ENCODE measurements around the gene TSPAN18. TPM values are rescaled to one million over a fixed set of nuclear protein-coding genes. Genes with fewer than 3 reads are reported as not detected.

TSPAN18 gene
- total and polyA plus RNA-seq, 2 of the 8 experiments (the other 6 are each of a cell fraction or from before 2014, with no cell fraction given) = 5.2 to 10.2 TPM

GRCh38 chr11:44815917-44816456 lies 89.2 kb downstream of the TSPAN18 start:
- H3K9ac ChIP-seq (replicated peaks in 1 of 4; ENCODE audit: extremely low read depth in 1 of 4, low read depth in 3 of 4, low read length in 3 of 4) = no peak overlapping the region
- no peak overlapping the region for H3K27ac ChIP-seq (ENCODE audit: low read depth, low read length)
- H4K91ac ChIP-seq (replicated peaks; ENCODE audit: insufficient read length, low read length) = no peak overlapping the region
- H3K18ac ChIP-seq (ENCODE audit: extremely low read depth, low read length) = no peak overlapping the region
- H2BK5ac ChIP-seq (ENCODE audit: low read depth, low read length) = no peak overlapping the region
- ChIA-PET POLR2A (ENCODE audit: partially characterized antibody) (interaction anchor here (1.2 to 2.1 kb wide), 2 partner anchors 15 to 68 kb away, joined by 4 to 5 read pairs; no protein-coding TSS in a partner anchor), CTCF (ENCODE audit: partially characterized antibody) (interaction anchor here (0.6 to 2.8 kb wide), 10 partner anchors 12 to 389 kb away, joined by 3 to 9 read pairs (median 4); no protein-coding TSS in a partner anchor)
- no peaks in the 10 kb centered on the region for H3K79me1 ChIP-seq (ENCODE audit: low read depth, low read length)
- no peak overlapping the region for H2AFZ ChIP-seq (ENCODE audit: low read length)
- H2BK12ac ChIP-seq (ENCODE audit: low read depth, low read length) = 0 out of 2 replicates have a peak overlapping the region, but pooled peaks have one; percentile 41
- H3K23me2 ChIP-seq (ENCODE audit: low read depth, low read length) = no peaks in the 10 kb centered on the region
- no peak overlapping the region for H3K4me2 ChIP-seq (ENCODE audit: insufficient read depth in 1 of 2, low read depth in 2 of 2, low read length in 2 of 2)
- H2BK15ac ChIP-seq (ENCODE audit: low read length) = peak overlapping the region; percentile 90; the same call in 1 of the 2 replicates
- no peak overlapping the region for H4K5ac ChIP-seq (ENCODE audit: insufficient read length, low read depth, low read length)
- H3K79me2 ChIP-seq (ENCODE audit: control insufficient read depth in 1 of 2, insufficient read depth in 2 of 2, low read length in 2 of 2) = no peaks in the 10 kb centered on the region
- FAIRE-seq (no peak), DNase-seq (ENCODE audit: low read depth in 1 of 2, low spot score in 2 of 2) (no peak)
- no peak overlapping the region for H2BK120ac ChIP-seq (replicated peaks; ENCODE audit: low read depth, low read length)
- H3K36me3 ChIP-seq (ENCODE audit: control insufficient read depth in 2 of 4, insufficient read depth in 4 of 4, low read length in 3 of 4) = no peaks in the 10 kb centered on the region
- no peak overlapping the region for H3K4me3 ChIP-seq (ENCODE audit: extremely low read depth in 1 of 4, insufficient read depth in 2 of 4, low read depth in 3 of 4, low read length in 4 of 4)
- H3K9me3 ChIP-seq (ENCODE audit: insufficient read depth in 2 of 2, low read depth in 1 of 2, low read length in 1 of 2) = no peaks in the 10 kb centered on the region
- H3K4me1 ChIP-seq (replicated peaks in 1 of 4; ENCODE audit: control insufficient read depth in 3 of 4, insufficient read depth in 4 of 4, low read length in 3 of 4) = no peaks in the 10 kb centered on the region
- H3K56ac ChIP-seq (replicated peaks; ENCODE audit: insufficient read length, low read depth, low read length) = no peak overlapping the region
- H4K20me1 ChIP-seq (replicated peaks in 1 of 2; ENCODE audit: control insufficient read depth in 1 of 2, insufficient read depth in 2 of 2, low read length in 2 of 2) = no peaks in the 10 kb centered on the region
- H3K27me3 ChIP-seq (replicated peaks in 1 of 4; ENCODE audit: control insufficient read depth in 3 of 4, extremely low read depth in 1 of 4, insufficient read depth in 3 of 4, low read length in 3 of 4) = no peaks in the 10 kb centered on the region
- H3K23ac ChIP-seq (ENCODE audit: insufficient read length) = no peak overlapping the region
- TF ChIP-seq SUZ12 (IDR thresholded peaks at IDR 0.05; ENCODE audit: low read length) (no peak), SIX5 (IDR thresholded peaks at IDR 0.05; ENCODE audit: low read depth, low read length) (no peak), SP1 (IDR thresholded peaks at IDR 0.05; ENCODE audit: low read depth, low read length) (no peak), ZNF274 (IDR thresholded peaks at IDR 0.05; ENCODE audit: borderline replicate concordance, extremely low read depth, low read length) (no peak)
- TF ChIP-seq, protein P1, sequence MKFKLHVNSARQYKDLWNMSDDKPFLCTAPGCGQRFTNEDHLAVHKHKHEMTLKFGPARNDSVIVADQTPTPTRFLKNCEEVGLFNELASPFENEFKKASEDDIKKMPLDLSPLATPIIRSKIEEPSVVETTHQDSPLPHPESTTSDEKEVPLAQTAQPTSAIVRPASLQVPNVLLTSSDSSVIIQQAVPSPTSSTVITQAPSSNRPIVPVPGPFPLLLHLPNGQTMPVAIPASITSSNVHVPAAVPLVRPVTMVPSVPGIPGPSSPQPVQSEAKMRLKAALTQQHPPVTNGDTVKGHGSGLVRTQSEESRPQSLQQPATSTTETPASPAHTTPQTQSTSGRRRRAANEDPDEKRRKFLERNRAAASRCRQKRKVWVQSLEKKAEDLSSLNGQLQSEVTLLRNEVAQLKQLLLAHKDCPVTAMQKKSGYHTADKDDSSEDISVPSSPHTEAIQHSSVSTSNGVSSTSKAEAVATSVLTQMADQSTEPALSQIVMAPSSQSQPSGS (IDR thresholded peaks at IDR 0.05; ENCODE audit: low read length) = no peak
- WGBS, 2 experiments (ENCODE audit: extremely low coverage in 1 of 2, insufficient coverage in 1 of 2, insufficient read length in 1 of 2, insufficient replicate concordance in 2 of 2, low coverage in 1 of 2, low lambda C conversion rate in 2 of 2, missing lambda C conversion rate in 1 of 2) = 93% methylated on average over 8 of the region's 8 CpGs; no CpG with 5 or more reads in 1 of the 2 experiments
- no peak overlapping the region for H2BK20ac ChIP-seq (ENCODE audit: low read length)
- peak overlapping the region; percentile 82; the same call in 1 of the 2 replicates for H2AK5ac ChIP-seq (ENCODE audit: low read depth, low read length)
- no peak overlapping the region for H3K14ac ChIP-seq (ENCODE audit: insufficient read length)
- no peak overlapping the region for H3K4ac ChIP-seq (replicated peaks; ENCODE audit: insufficient read length, low read depth, low read length)
- no peak overlapping the region for H4K8ac ChIP-seq (ENCODE audit: extremely low read depth, insufficient read depth, low read length)
